ENCODE data around the gene NRP1. TPM values are rescaled to one million over a fixed set of nuclear protein-coding genes. Genes with fewer than 3 reads are reported as not detected.
A peak's percentile ranks its signal among the peaks of the same experiment; 100 is the strongest.

Gene NRP1
- total RNA-seq, 1 experiment from 2014 or later: 555 TPM

- H4K20me1 ChIP-seq (ENCODE audit: low read length): no peaks in the 10 kb centered on the region
- no peaks in the 10 kb centered on the region for H3K9me2 ChIP-seq (replicated peaks; ENCODE audit: low read length)
- peaks cover 8% of the 10 kb centered on the region for H3F3A ChIP-seq (ENCODE audit: low read length, unreplicated experiment)
- intact Hi-C loops (cut with micrococcal nuclease): no loop called here
- ChIA-PET POLR2A (ENCODE audit: unreplicated experiment) (interaction anchor here (0.5 to 1.0 kb wide), 4 partner anchors 11 to 1152 kb away, joined by 3 to 5 read pairs (median 4); no protein-coding TSS in a partner anchor), CTCF (no interaction called here)
- peak overlapping the region; percentile 65 for H3K27ac ChIP-seq (ENCODE audit: low read length)
- TF ChIP-seq CTCF (conservative IDR thresholded peaks at IDR 0.05; ENCODE audit: low read depth, low read length) (no peak), EZH2 (IDR thresholded peaks at IDR 0.05; ENCODE audit: low read length, unreplicated experiment) (no peak), EZH2phosphoT487 (IDR thresholded peaks at IDR 0.05; ENCODE audit: borderline replicate concordance, low read length) (no peak)
- H3K9me3 ChIP-seq (ENCODE audit: low read length): no peaks in the 10 kb centered on the region
- BruUV-seq (replicated peaks): no TSS peak
- H3K4me2 ChIP-seq (ENCODE audit: low read length): peak overlapping the region; percentile 60
- peak overlapping the region; percentile 40 for H2AFZ ChIP-seq (ENCODE audit: low read length)
- peaks cover 3% of the 10 kb centered on the region; the same call in 1 of the 2 replicates for H3K36me3 ChIP-seq (ENCODE audit: low read depth, low read length)
- DNase-seq (peak; percentile 97), ATAC-seq (peak; percentile 45)
- peaks cover 69% of the 10 kb centered on the region for H3K4me1 ChIP-seq (ENCODE audit: insufficient read depth, low read length)
- no peaks in the 10 kb centered on the region for H3K79me2 ChIP-seq (ENCODE audit: low read length)
- no peaks in the 10 kb centered on the region for H3K27me3 ChIP-seq (ENCODE audit: low read length)
- peak overlapping the region; percentile 14 for H3K9ac ChIP-seq (ENCODE audit: low read length)
- H3K4me3 ChIP-seq (ENCODE audit: low read length): peak overlapping the region; percentile 24
These were observed 12.7 kb upstream of the NRP1 start for GRCh38 chr10:33347211-33347610.

GRCh38 chr10:33345236-33345635, 10.8 kb upstream of the NRP1 start:
- H3K27ac ChIP-seq (ENCODE audit: low read length): no peak overlapping the region
- H3K79me2 ChIP-seq (ENCODE audit: low read length): peaks cover 7% of the 10 kb centered on the region
- no peak for ATAC-seq
- intact Hi-C loops (cut with micrococcal nuclease): no loop called here
- H3K9me3 ChIP-seq (ENCODE audit: low read length): no peaks in the 10 kb centered on the region
- DNase-seq: no peak
- H3K4me1 ChIP-seq (ENCODE audit: insufficient read depth, low read length): peaks cover 69% of the 10 kb centered on the region
- no peaks in the 10 kb centered on the region for H3K27me3 ChIP-seq (ENCODE audit: low read length)
- CTCF ChIA-PET: no interaction called here
- H4K20me1 ChIP-seq (ENCODE audit: low read length): no peaks in the 10 kb centered on the region
- no peak overlapping the region for H3K9ac ChIP-seq (ENCODE audit: low read length)
- H3F3A ChIP-seq (ENCODE audit: low read length, unreplicated experiment): peaks cover 2% of the 10 kb centered on the region
- BruUV-seq (replicated peaks): no TSS peak
- POLR2A ChIA-PET (ENCODE audit: unreplicated experiment): interaction anchor here (0.6 kb wide), 1 partner anchor 369 kb away, joined by 8 read pairs; no protein-coding TSS in a partner anchor
- H2AFZ ChIP-seq (ENCODE audit: low read length): no peak overlapping the region
- peaks cover 3% of the 10 kb centered on the region; the same call in 1 of the 2 replicates for H3K36me3 ChIP-seq (ENCODE audit: low read depth, low read length)
- H3K4me2 ChIP-seq (ENCODE audit: low read length): no peak overlapping the region
- H3K9me2 ChIP-seq (replicated peaks; ENCODE audit: low read length): no peaks in the 10 kb centered on the region
- no peak overlapping the region for H3K4me3 ChIP-seq (ENCODE audit: low read length)
- TF ChIP-seq EZH2phosphoT487 (IDR thresholded peaks at IDR 0.05; ENCODE audit: borderline replicate concordance, low read length) (no peak), EZH2 (IDR thresholded peaks at IDR 0.05; ENCODE audit: low read length, unreplicated experiment) (no peak), CTCF (conservative IDR thresholded peaks at IDR 0.05; ENCODE audit: low read depth, low read length) (no peak)

GRCh38 chr10:33344676-33345075, 10.2 kb upstream of the NRP1 start:
- no TSS peak for BruUV-seq (replicated peaks)
- no peaks in the 10 kb centered on the region for H3F3A ChIP-seq (ENCODE audit: low read length, unreplicated experiment)
- CTCF ChIA-PET: interaction anchor here (0.5 kb wide), 1 partner anchor 190 kb away, joined by 3 read pairs; no protein-coding TSS in a partner anchor
- ATAC-seq: no peak
- no peaks in the 10 kb centered on the region for H3K9me2 ChIP-seq (replicated peaks; ENCODE audit: low read length)
- H3K9ac ChIP-seq (ENCODE audit: low read length): no peak overlapping the region
- H3K9me3 ChIP-seq (ENCODE audit: low read length): no peaks in the 10 kb centered on the region
- no peak for TF ChIP-seq CTCF (conservative IDR thresholded peaks at IDR 0.05; ENCODE audit: low read depth, low read length)
- no peak for TF ChIP-seq EZH2 (IDR thresholded peaks at IDR 0.05; ENCODE audit: low read length, unreplicated experiment)
- no peaks in the 10 kb centered on the region for H4K20me1 ChIP-seq (ENCODE audit: low read length)
- no peak overlapping the region for H3K27ac ChIP-seq (ENCODE audit: low read length)
- no peak overlapping the region for H3K4me2 ChIP-seq (ENCODE audit: low read length)
- peaks cover 69% of the 10 kb centered on the region for H3K4me1 ChIP-seq (ENCODE audit: insufficient read depth, low read length)
- peaks cover 3% of the 10 kb centered on the region; the same call in 1 of the 2 replicates for H3K36me3 ChIP-seq (ENCODE audit: low read depth, low read length)
- H3K79me2 ChIP-seq (ENCODE audit: low read length): peaks cover 9% of the 10 kb centered on the region
- POLR2A ChIA-PET (ENCODE audit: unreplicated experiment): interaction anchor here (0.6 kb wide), 1 partner anchor 370 kb away, joined by 8 read pairs; no protein-coding TSS in a partner anchor
- H2AFZ ChIP-seq (ENCODE audit: low read length): no peak overlapping the region
- no peak overlapping the region for H3K4me3 ChIP-seq (ENCODE audit: low read length)
- no peaks in the 10 kb centered on the region for H3K27me3 ChIP-seq (ENCODE audit: low read length)
- no peak for DNase-seq
- intact Hi-C loops (cut with micrococcal nuclease): no loop called here

Data from PC-3 (cell line).